ENCODE data around the gene OR4N2. TPM values are rescaled to one million over a fixed set of nuclear protein-coding genes. Genes with fewer than 3 reads are reported as not detected.
A peak's percentile ranks its signal among the peaks of the same experiment; 100 is the strongest.
"Not testable (repeated sequence)": the region's sequence is repeated elsewhere in the genome, so short reads cannot be mapped to it uniquely, and the experiment has no call there.

The OR4N2 gene
- total RNA-seq, 6 experiments from 2014 or later = not detected

DNA sequence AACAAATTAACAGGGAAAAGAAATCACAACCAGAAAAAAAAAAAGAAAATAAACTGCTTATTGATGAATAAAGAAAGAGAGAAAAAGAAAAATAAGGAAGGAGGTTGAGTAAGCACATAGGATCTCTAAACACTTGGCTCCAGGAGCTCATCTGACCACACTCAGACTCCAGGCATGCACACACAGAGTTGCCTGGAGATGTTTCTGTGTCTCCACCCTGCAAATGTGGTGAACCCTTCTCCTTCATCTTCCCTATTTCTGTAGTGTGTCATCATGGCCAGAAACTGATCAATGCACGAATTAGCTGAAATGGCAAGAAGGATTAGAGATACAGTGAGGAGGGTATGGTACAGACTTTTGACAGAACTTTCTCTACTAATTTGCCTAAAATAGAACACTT lies 20.2 kb downstream of the OR4N2 start:
- no peaks in the 10 kb centered on the region for H3K27me3 ChIP-seq
- intact Hi-C loops (cut with DNase I) = no loop called here
- TF ChIP-seq POLR2A (IDR thresholded peaks at IDR 0.05) = no peak
- TF ChIP-seq, protein P1, sequence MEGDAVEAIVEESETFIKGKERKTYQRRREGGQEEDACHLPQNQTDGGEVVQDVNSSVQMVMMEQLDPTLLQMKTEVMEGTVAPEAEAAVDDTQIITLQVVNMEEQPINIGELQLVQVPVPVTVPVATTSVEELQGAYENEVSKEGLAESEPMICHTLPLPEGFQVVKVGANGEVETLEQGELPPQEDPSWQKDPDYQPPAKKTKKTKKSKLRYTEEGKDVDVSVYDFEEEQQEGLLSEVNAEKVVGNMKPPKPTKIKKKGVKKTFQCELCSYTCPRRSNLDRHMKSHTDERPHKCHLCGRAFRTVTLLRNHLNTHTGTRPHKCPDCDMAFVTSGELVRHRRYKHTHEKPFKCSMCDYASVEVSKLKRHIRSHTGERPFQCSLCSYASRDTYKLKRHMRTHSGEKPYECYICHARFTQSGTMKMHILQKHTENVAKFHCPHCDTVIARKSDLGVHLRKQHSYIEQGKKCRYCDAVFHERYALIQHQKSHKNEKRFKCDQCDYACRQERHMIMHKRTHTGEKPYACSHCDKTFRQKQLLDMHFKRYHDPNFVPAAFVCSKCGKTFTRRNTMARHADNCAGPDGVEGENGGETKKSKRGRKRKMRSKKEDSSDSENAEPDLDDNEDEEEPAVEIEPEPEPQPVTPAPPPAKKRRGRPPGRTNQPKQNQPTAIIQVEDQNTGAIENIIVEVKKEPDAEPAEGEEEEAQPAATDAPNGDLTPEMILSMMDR (IDR thresholded peaks at IDR 0.05) = no peak
- no peaks in the 10 kb centered on the region for H3K9me3 ChIP-seq
- no peak overlapping the region for H3K4me3 ChIP-seq
- no peak overlapping the region for H3K27ac ChIP-seq
- no peaks in the 10 kb centered on the region for H3K4me1 ChIP-seq
- H3K36me3 ChIP-seq = no peaks in the 10 kb centered on the region
- DNase-seq = no peak
- ATAC-seq = no peak
- WGBS (ENCODE audit: insufficient coverage, low coverage, low lambda C conversion rate, missing lambda C conversion rate) = 0% methylated on average over 1 of the region's 1 CpG

DNA sequence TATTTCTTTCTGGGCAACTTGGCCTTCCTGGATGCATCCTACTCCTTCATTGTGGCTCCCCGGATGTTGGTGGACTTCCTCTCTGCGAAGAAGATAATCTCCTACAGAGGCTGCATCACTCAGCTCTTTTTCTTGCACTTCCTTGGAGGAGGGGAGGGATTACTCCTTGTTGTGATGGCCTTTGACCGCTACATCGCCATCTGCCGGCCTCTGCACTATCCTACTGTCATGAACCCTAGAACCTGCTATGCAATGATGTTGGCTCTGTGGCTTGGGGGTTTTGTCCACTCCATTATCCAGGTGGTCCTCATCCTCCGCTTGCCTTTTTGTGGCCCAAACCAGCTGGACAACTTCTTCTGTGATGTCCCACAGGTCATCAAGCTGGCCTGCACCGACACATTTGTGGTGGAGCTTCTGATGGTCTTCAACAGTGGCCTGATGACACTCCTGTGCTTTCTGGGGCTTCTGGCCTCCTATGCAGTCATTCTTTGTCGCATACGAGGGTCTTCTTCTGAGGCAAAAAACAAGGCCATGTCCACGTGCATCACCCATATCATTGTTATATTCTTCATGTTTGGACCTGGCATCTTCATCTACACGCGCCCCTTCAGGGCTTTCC lies 24.2 kb downstream of the OR4N2 start:
- ATAC-seq; H3K27me3 ChIP-seq; intact Hi-C loops (cut with DNase I); H3K9me3 ChIP-seq; H3K27ac ChIP-seq; H3K4me1 ChIP-seq; DNase-seq; H3K4me3 ChIP-seq; H3K36me3 ChIP-seq: not testable (repeated sequence)
- 39% methylated on average over 10 of the region's 12 CpGs for WGBS (ENCODE audit: insufficient coverage, low coverage, low lambda C conversion rate, missing lambda C conversion rate)

- H3K4me3 ChIP-seq = no peak overlapping the region
- no peaks in the 10 kb centered on the region for H3K9me3 ChIP-seq
- intact Hi-C loops (cut with DNase I) = no loop called here
- ATAC-seq = no peak
- no peak for TF ChIP-seq POLR2A (IDR thresholded peaks at IDR 0.05)
- TF ChIP-seq, protein P1 (IDR thresholded peaks at IDR 0.05) = no peak
- no peak for DNase-seq
- H3K4me1 ChIP-seq = no peaks in the 10 kb centered on the region
- no peaks in the 10 kb centered on the region for H3K36me3 ChIP-seq
- WGBS (ENCODE audit: insufficient coverage, low coverage, low lambda C conversion rate, missing lambda C conversion rate) = 38% methylated on average over 2 of the region's 2 CpGs
- H3K27me3 ChIP-seq = no peaks in the 10 kb centered on the region
- H3K27ac ChIP-seq = no peak overlapping the region
These were observed 24.7 kb downstream of the OR4N2 start for GRCh38 chr14:19828314-19828713.

- H3K4me1 ChIP-seq; intact Hi-C loops (cut with DNase I); H3K4me3 ChIP-seq; H3K36me3 ChIP-seq; H3K27ac ChIP-seq; H3K9me3 ChIP-seq; H3K27me3 ChIP-seq: not testable (repeated sequence)
- ATAC-seq (peak in 2 of 4 donors; percentile 11 to 43), DNase-seq (peak in 1 of 3 donors; percentile 21)
- no CpG with 5 or more reads among the region's 8 CpGs for WGBS (ENCODE audit: insufficient coverage, low coverage, low lambda C conversion rate, missing lambda C conversion rate)
These were observed 30.8 kb downstream of the OR4N2 start for GRCh38 chr14:19834203-19834848.

- Histone ChIP-seq H3K4me3 (no peak overlapping the region), H3K27me3 (no peaks in the 10 kb centered on the region), H3K36me3 (no peaks in the 10 kb centered on the region), H3K9me3 (no peaks in the 10 kb centered on the region), H3K27ac (no peak overlapping the region), H3K4me1 (no peaks in the 10 kb centered on the region)
- DNase-seq (no peak), ATAC-seq (no peak)
- TF ChIP-seq, protein P1 (IDR thresholded peaks at IDR 0.05) = no peak
- TF ChIP-seq POLR2A (IDR thresholded peaks at IDR 0.05) = no peak
- intact Hi-C loops (cut with DNase I) = no loop called here
These were observed 34.9 kb downstream of the OR4N2 start for GRCh38 chr14:19838433-19838832.

Measured in right lobe of liver (tissue), 6 donors.